AG10803 (cell line): ENCODE results near the gene CAMTA2.

Experiments used
- DNase-seq: peaks from one replicate; pipeline ENCODE4 v3.0.0; 2010; ENCODE audit warnings: low read depth
- H3K4me3 ChIP-seq: 2 replicates; pipeline ENCODE4 v1.5.1; 2011; ENCODE audit warnings: mild to moderate bottlenecking, low read length, control low read depth
- CTCF ChIP-seq: conservative IDR thresholded peaks from 2 replicates; pipeline ENCODE4 v1.5.1; 2011; ENCODE audit warnings: mild to moderate bottlenecking, low read length, control low read depth, inconsistent platforms

The CAMTA2 gene

GRCh38 chr17:4999430-5000093 lies 12.1 kb upstream of the CAMTA2 start:
- H3K4me3 ChIP-seq = peak overlapping the region; percentile 97
- DNase-seq = no peak
- no peak for TF ChIP-seq CTCF

DNA sequence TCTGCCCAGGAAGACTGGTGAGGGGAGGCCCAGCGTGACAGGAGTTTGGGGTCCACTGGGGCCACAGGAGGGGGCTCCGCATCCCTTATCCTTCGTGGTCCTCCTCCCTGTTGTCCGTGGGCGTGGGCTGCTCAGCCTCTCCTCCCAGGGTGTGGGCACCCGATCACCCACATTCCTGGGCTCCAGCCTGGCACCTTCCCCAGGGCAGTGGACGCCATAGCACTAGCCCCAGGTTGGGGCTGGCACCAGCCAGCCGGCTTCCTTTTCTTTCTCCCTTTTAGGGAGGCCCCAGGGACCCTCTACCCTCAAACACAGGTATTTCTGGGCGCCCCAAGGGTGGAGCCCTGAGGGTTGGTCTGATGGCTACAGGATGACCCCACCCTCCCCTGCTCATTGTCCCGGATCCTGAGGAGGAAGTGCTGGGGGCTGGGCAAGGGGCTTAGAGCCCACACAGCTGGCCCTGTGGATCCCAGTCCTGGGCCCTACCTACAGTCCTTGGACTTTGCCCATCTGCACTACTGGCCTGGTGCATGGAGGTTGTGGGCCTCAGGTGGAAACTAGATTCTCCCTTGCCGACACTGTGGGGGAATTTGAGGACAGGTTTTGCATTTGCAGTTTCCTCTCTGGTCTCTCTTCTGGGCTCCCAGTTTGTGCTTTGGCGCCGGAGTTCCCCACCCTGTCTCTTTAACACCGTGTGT lies 11.4 kb upstream of the CAMTA2 start:
- TF ChIP-seq CTCF = no peak
- peak overlapping the region; percentile 97 for H3K4me3 ChIP-seq
- no peak for DNase-seq

- peak; percentile 23 for DNase-seq
- TF ChIP-seq CTCF = no peak
Observed at GRCh38 chr17:4998027-4998731, 10.7 kb upstream of the CAMTA2 start.

DNA sequence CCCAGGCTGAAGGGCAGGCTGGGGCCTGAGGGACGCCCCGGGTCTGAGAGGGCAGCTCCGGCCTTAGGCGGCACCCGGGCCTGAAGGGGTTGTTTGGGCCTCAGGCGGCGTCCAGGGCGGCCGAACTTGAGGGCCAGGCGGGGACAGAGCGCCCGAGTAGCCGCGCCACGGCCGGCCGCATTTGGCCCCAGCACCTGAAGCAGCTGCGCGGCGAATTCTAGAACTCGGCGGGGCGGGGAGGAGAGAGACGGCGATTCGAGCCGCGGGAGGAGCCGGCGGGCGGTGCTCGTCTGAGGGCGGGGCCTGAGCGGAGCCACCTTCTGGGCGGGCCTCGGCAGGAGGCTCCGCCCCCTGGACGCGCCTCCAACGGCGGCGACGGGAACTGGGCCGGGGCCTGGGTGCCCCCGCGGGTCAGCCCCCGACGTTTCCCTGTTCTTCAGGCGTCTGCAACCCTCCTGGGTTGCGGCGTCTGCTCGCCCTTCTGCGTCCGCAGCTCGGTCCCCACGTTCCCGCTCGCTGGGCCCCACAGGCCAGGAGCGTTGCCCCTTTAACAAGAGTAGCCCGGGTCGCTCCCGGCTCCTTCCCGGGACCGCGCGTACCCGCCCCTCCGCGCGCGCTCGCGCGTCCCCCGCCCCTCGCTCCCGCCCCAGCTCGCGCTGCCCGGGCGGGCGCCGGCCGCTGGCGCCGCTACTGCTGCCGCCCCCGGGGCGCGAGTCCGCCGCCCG lies 10.0 kb upstream of the CAMTA2 start, which contains the start of the genes INCA1 and KIF1C:
Gene INCA1 (minus strand): TSS at position 221 of the 725 bp plus-strand sequence. CDS start 3,085 bp downstream, outside the sequence.
Gene KIF1C (plus strand): TSS at position 649 of the 725 bp plus-strand sequence. CDS start 2,297 bp downstream, outside the sequence.
- TF ChIP-seq CTCF = no peak; the same call in 1 of the 2 replicates

More at GRCh38 chr17:4998027-4998731, 10.7 kb upstream of the CAMTA2 start:
- H3K4me3 ChIP-seq = peak overlapping the region; percentile 97

DNA sequence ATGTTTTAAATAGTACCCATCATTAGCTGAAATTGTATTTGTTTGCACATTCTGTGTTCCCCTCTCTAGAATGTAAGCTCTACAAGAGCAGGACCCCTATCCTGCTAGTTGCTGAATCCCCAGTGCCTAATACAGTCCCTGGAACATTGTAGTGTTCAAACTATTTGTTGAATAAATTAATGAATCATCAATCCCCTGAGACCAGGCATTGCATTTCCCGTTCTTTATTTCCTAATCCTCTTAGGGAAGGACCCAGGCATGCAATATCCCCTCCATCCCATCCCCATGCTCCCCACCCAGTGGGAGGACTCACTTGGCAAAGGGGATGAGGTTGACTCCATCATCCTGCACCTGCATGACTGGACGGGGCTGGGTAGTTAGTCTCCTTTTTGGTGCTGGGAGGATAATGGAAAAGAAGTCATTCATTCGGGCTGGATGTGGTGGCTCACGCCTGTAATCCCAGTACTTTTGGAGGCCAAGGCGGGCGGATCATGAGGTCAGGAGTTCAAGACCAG lies 6.7 kb upstream of the CAMTA2 start:
- no peak for DNase-seq
- TF ChIP-seq CTCF = no peak
- H3K4me3 ChIP-seq = no peak overlapping the region

More for the DNA sequence above, 10.0 kb upstream of the CAMTA2 start, which contains the start of the genes INCA1 and KIF1C:
- H3K4me3 ChIP-seq = peak within 1 kb of the TSS; percentile 97
- peak; percentile 83 for DNase-seq

DNA sequence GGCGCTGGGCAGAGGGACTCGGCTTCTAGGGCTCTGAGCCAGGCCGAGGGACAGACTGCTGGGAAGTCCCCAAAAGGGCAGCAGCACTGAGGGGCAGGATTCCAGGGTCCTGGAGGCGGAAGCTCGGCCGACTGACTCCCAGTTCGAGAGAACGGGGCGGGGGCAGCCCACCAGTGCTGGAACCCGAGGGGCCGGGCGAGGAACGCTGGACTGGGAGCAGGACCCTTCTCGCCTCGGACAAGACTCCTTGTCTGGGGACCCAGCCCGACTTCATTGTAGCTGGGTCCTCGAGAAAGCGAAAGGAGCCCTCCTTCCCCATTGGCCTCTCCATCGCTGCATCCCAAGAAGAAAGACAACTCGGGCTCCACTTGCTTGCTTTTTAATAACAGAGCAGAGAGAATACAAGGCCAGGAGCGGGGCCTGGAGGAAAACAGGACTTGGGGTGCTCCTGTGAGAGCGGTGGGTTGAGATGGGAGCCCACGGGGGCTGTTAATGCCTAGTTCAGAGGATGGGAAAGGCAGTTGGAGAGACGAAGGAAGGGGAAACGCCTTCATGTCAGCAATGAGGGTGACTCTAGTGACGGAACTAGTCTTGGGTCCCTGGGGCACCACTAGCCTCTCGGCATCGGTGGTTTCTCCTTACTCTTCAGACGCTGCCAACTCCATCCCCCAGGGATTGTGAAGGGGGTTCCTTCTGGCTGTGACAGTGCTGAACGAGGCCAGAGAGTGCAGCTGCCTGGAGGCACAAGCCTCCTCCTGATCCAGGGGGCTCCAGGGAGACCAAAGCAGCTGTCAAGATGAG lies 492 bp upstream of the CAMTA2 start:
- no peak for TF ChIP-seq CTCF
- DNase-seq = no peak
- H3K4me3 ChIP-seq = peak overlapping the region; percentile 86
